GM21528 (cell line): ENCODE data around the gene NCAPH2.

Source experiments
- ATAC-seq: cut with Tn5 transposase; IDR thresholded peaks from one replicate; pipeline ENCODE4 v1.9.1; 2021; ENCODE audit warnings: mild to moderate bottlenecking, moderate library complexity; ENCODE audit not compliant: unreplicated experiment, low FRiP score

Gene NCAPH2

DNA sequence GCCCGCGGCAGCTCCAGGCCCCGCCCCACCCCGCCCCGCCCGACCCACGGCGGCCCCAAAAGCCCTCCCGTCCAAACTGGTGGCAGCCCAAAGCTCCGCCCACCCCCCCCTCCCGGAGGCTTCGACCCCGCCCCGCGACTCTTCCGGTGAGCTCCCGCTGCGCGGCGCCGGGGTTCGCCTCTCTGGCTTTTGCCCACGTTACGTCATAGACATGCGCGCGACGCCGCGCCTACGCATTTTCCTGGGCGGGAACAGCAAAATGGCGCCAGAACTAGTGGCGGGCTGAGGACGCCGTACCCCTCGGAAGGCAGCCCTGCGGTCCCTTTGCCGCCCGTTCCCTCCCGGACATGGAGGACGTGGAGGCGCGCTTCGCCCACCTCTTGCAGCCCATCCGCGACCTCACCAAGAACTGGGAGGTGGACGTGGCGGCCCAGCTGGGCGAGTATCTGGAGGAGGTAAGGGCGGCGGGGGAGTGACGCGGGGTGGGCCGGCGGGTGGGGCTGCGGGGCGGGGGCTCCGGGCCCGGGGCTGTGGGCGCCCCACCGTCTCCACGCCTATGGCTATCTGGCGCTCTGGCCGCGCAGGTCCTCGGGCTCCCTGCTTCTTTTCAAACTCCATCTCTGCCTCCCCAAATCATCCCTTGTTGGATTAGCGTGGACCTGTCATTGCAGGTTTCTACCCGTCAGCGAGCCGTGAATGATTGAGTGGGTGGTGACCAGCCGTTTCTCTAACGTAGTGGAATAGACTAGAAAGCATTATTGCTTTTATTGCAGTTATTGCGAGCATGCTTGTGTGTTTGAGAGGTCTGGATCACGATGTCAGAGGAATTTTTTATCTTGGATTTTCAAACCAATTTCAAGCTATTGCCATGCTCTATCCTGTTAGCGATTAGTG is at the start of gene NCAPH2:
Gene NCAPH2, plus strand, starts transcription at position 234 of the 894 bp plus-strand sequence. Its CDS starts 114 bp downstream, at position 348.
- ATAC-seq, result peak; percentile 68

DNA sequence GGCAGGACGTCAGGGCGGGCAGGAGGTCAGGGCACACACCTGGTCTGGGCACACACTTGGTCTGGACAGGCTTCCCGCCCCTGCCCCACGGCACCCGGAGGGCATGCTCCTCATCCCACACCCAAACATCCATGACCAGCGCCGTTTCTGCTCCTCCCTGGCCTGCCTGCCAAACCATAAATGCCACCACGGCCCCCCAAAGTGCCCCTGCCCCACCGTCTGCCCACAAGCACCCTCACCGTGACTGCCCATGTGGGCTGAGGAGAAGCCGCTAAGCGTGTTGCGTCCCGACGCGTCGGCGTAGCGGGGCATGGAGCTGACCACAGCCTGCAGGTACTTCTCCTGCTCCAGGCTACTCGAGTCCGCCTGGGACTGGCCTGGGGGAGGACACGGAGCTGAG is 49.0 kb upstream of the NCAPH2 start:
- ATAC-seq, result no peak

DNA sequence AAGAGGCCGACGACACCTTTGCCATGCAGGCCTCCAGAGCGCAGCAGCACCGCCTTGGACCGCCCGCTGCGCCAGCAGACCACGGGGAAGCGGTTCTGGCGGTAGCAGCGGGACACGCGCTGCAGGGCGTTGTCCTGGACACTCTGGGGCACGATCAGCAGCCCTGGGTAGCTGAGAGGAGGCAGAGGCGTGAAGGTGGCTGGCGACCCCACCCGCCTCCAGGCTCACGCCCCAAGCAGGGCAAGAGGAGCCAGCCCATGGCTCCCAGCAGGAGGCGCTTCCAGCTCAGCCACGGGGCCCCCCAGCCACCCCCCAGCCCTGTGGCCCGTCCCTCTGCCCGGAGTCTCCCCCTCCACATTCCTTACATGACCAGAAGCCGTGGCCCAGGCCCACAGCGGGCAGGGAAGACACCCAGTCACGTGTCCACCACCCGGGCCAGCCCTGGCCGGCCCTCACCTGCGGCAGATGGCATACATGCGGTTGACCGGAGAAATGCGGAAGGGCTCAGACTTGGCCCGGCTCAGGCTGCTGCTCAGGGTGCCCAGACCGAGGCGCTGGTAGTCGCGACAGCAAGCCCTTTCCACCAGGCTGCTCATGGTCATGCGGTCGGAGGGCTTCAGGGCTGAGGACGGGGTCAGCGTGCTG is 48.4 kb upstream of the NCAPH2 start:
- ATAC-seq, result no peak

DNA sequence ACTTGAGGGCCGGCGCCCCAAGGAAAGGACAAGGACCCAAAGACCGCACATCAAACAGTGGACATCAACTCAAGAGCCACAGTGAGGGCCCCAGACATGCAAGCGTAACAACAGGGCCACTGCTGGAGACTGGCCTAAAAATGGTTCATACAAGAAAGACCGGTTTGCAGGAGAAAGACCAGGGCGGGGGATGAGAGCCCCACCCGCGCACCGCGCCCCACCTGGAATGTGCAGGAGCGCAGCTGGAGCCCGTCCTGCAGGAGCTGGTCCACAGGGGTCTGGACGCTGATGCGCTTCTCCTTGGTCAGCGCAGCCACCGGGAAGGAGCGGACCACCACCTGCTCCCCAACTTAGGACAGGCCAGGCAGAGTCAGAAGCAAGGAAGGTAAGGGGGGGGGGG is 47.1 kb upstream of the NCAPH2 start:
- no peak for ATAC-seq

DNA sequence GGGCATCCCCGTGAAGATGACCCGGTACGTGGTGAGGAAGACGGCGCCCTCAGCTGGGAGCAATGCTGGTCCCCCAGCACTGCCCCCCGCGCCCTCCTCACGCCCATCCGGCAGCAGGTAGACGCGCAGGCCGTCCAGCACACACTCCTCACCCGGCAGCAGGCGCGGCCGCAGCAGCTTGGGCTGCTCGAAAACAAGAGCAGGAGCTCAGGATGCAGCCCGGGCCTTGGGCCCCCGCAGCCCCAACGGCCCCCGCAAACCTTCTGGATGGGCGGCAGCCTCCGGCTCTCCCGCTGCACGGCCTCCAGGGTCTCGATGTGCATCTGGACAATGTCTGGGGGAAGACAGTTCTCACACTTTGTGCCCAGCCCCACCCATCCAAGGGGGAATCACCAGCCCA is 46.5 kb upstream of the NCAPH2 start:
- no peak for ATAC-seq

DNA sequence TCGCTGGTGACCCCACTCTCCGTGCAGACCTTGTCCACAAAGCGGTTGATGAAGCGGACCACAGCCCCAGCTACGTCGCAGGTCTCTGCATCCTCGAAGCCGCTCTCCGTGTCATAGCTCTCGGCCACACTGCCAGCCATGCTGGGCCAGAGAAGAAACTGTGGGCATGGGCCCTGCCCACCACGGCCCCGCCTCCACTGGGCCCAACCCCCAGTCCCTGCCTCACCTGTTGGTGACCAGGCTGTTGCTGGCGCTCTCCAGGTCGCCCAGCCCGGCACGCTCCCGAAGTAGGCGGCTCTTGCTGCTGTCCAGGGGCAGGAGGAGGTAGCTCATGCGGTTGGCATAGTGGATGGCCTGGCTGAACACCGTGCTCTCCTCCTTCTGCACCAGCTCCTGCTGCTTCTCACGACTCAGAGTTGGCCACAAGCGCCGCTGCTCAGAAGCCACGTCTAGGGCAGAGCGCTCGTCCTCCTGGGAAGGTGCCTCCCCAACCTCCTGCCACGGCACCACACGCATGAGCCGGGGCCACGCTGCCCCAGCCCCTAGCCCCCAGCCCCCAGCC is 46.0 kb upstream of the NCAPH2 start:
- no peak for ATAC-seq

DNA sequence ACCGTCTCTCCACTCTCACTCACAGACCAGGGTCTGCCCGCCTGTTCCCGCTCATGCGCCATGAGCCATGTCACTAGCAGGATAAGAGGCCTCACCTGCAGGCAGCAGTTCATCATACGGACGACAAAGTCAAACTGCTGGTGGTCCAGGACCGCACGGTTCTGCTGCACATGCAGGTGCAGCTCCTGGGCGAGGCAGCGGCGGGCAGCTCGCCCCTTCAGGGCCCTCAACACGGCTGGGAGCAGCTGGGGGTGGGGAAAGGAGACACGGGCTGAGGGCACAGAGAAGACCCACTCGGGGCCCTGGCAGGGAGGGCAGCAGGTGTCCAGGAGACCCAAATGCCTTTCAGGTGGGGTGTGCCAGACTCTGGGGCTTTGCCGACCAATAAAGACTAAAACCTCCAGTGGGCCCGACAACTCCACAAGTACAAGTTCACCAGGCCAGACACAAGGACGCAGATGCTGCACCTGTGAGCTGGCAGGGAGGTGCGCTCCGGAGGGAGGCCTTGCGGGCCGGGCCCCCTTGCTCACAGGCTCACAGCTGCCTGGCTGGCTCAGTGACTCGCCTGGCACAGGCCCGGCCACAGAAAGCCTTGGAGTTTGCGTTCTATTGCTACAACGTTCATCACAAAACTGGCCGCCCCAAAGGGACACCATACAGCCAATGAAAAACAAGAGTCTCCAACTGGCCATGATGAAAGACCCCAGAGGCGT is 44.7 kb upstream of the NCAPH2 start:
- ATAC-seq, result no peak

DNA sequence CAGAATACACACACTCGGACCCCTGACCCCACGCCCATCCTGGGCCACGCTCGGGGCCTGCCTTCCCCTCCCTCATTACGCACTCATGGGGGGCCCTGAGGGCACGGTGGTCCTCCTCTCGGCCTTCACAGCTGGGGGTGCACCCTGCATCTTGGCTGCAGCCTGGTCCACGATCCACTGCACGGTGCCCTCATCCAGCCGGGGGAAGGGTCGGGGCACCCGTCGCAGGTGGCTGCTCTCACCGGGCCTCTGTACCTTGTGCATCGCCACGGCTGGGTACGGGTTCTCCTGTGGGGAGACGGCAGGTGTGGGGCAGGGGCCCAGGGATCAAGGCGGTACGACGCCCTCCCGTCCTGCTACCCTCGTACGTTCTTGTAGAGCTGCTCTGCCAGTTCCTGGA is 43.6 kb upstream of the NCAPH2 start:
- ATAC-seq, result no peak

DNA sequence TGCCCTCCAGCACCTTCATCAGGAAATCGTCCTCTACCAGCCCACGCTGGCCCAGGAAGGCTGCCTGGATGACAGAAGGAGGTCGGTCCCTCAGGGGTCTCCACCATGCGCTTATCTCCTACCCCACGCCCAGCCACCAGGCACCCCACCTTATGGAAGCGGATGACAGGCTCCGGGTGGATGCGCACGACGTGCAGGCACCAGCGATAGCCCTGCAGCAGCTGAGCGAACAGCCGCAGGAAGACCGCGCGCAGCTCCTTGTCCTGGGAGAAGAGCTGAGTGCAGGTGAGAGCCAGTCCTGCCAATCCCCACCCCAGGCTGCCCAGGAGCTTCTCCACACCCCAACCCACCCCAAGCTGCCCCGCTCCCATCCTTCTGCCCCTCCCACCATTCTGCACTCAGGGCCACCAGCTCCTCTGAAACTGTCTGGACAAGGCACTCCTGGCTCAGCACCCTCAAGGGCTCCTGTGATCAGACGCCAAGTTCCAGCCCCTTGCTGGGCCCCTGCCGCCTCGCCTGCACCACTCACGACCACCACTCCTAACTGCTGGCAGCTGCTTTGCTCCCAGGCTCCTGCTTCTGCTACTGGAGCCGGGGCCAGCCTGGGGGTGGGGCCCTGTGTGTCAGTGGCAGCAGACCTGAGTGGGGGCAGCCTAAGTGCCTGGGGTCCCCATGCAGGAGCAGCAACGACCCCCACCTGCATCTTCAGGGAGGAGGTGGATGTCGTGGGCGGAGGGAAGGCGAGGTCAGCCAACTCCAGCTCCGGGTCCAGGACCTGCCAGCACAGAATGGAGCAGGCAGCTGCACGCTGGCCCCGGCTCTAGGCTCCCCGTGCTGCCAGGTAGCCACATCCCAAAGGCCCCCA is 42.7 kb upstream of the NCAPH2 start:
- no peak for ATAC-seq

DNA sequence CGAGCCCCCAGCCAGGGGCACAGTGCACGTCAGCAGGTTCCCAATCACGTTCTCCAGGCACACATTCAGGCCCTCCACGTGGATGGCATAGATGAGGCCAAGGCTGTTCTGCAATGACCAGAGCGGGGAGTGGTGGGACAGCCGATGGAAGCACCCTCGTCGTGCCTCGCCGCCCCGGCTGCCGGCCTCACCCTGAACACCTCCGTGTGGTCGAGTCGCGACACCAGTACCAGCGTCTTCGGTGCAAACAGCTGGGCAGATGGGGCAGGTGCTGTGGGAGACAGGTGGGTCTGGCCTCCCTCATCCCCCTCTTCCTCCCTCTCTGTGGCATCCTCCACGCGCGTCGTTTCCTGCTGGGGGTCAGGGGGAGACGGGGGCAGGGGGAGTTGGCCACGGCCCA is 40.7 kb upstream of the NCAPH2 start:
- ATAC-seq, result no peak

DNA sequence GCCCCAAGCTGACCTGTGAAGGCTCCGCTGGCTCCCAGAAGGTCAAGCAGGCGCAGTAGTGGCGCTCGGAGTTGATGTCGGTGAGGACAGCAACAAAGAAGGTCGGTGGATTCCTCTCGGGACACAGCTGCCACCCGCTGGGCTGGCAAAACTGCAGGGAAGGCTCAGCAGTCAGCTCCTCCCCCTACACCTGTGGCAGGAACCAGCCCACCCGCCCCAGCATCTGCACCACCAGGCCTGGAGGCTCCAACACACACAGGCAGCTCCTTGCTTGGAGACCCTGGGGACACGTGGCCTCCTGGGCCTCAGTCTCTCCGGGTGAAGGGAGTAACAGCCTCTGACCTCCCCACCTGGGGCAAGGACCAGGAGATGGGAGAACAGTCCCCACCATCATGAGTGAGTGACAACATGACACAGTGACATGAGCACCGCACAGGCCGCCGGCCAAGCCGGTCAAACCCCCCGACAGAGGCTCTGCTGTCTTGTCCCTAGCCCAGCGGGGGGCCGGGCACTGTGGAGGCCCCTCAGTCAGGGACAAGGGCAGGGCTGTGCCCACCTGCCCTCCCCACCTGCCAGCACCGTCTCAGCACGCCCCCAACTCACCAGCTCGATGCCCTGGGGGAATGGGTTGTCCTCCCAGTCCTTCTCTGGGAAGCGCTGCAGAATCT is 40.1 kb upstream of the NCAPH2 start:
- no peak for ATAC-seq

DNA sequence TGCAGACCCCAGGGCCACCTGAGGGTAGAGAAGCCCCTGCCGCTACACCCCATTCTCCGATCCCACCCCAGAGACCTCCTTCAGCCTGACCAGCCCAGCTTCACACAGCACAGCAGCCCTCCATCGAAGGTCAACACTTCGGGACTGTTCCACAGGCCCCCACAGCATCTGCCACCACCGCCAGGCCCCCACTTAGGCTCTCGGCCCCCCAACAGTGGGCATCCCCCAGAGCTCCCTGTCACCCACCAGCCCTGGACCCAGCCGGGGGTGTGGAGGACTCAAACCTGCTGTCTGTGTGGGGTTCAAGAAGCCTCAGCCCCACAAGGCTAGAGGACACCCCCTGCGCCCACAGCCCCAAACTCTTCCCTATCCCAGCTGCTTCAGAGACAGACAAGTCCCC is 39.4 kb upstream of the NCAPH2 start:
- no peak for ATAC-seq

DNA sequence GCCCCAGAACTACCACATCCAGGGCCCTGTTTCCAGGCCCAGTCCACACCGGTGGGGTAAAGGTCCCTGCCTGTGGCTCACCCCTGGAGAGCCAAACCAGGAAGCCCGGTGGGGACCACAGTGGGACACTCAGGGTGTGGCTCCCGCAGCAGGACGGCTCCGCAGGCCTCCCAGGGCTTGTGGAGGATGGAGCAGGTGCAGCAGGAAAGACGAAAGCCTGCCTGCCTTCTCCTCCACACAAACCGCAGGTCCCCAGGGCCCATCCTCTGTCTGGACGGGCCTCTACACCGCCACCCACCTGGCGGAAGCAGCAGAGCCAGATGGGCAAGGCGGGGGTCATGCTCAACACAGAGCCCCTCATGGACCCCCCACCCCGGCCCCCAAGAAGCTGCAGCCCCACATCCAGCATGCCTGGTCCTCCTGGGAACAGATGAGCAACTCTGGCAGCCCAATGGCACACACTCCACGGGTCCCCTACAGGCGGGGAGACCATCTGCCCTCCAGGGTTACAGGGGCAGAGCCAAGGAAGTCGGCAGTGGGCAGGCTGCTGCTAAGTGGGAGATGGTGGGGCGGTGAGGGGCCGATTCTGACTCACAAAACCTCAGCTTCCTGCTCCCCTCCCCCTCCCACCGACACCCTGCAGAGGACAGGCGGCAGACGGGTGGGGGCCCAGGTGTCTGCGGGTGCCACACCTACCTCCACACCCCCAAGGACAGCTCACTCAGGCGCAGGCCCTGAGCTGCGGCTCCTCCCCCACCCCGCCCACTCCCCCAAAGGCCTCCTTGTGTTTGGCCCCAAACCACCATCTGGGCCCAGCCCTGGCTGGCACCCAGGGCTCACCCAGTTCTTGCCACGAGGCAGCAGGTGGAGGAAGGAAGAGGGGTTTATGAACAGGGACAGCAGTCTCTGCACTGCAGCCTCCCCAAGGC is 38.4 kb upstream of the NCAPH2 start:
- no peak for ATAC-seq

DNA sequence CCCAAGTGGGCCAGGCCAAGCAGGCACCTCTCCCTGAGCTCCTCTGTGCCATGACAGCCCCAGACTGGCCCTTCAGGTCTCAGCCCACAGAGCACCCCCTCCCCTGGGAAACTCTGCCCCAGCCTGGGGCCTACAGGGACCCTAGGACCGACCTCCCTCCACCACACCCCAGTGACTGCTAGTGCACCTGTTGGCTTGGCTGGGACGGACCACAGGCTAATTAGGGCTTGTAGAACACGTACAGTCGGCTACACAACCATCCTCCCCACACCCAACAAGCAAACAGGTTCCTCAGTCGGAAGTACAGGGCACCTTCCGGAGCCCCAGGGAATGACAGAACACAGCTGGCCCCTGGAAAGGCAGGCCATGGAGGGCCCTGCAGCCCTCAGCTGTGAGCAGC is 37.5 kb upstream of the NCAPH2 start:
- ATAC-seq, result no peak

DNA sequence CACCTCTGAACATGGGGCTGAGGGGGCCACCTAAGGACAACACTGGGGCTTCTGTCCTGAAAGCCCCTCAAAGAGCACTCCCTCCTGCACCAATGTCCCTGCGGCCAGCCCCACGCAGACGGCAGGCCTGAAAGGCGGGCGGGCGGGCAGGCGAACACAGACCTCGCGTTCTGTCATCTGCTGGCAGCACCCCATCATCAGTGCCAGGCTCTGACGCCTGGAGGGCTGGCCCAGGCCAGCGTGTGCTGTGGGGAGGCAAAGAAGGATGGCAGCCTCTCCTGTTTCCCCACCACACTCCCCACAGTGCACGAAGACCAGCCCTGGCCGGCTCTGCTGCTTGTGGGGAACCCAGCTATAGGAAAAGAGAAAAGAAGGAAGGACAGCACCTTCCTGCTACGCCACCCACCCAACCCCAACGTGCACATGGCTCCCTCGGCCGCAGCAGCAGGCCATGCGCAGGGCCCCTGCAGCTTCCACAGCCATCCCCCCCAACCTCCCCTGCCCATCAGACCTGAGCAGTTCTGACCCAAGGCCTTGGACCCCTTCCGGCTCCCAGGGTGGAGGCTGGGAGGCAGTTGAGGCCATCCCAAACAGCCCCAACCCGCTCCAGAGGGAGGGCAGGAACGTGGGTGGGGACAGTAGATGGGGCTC is 36.7 kb upstream of the NCAPH2 start:
- ATAC-seq, result no peak

DNA sequence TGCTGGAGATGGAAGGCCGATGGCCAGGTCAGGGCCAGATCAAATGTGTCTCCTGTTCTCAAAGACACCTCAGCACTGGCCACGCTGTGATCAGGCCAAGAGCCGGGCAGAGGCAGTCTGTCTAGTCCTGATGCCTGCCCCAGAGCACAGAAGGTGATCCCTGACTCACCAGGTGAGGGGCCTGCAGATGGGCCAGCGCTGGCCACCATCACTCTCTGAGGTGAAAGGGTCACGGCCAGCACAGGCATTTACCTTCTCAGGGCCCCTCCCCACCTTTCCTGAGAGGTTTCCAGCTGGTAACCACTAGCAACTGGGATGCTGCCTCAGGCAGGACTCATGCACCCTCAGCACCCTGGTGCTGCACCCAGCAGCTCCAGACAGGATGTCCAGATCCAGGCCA is 36.1 kb upstream of the NCAPH2 start:
- ATAC-seq, result no peak

DNA sequence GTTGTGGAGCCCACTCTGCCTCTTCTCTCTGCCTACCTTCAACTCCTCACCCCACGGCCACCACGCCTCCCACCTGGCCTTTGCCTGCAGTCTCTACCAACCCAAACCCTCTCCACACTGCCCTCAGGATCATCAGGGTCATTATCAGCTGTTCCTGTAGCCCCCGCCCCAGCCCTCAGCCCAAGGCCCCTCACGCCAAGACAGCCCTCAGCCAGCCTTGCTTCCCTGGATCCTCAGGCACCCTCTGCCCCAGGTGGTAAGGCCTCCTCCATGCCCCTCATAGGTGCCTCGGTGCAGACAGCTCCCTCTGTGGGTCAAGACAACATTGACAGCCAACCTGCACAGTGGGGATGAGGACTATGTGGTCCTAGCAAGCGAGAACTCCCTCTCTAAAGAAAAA is 34.9 kb upstream of the NCAPH2 start:
- no peak for ATAC-seq
